GM18511 (cell line): Measurements from ENCODE around the gene KRTAP11-1.

Source experiments
- ATAC-seq: cut with Tn5 transposase; IDR thresholded peaks from one replicate; pipeline ENCODE4 v1.9.1; 2021; ENCODE audit warnings: mild to moderate bottlenecking, moderate library complexity; ENCODE audit not compliant: unreplicated experiment

The KRTAP11-1 gene

GRCh38 chr21:30881480-30881879, at the start of gene KRTAP11-1:
KRTAP11-1 (minus strand) TSS chr21:30881580; CDS start chr21:30881524, 56 bp downstream.
- ATAC-seq, result no peak

- no peak for ATAC-seq
Observed at GRCh38 chr21:30924146-30924700, 42.8 kb upstream of the KRTAP11-1 start.

GRCh38 chr21:30921129-30921528, 39.7 kb upstream of the KRTAP11-1 start:
- ATAC-seq, result no peak

- no peak for ATAC-seq
Observed at GRCh38 chr21:30917557-30917956, 36.2 kb upstream of the KRTAP11-1 start.

- no peak for ATAC-seq
Observed at GRCh38 chr21:30900881-30901280, 19.5 kb upstream of the KRTAP11-1 start.

GRCh38 chr21:30882866-30883597, 1.7 kb upstream of the KRTAP11-1 start:
- ATAC-seq, result no peak

GRCh38 chr21:30880914-30881313, 466 bp downstream of the KRTAP11-1 start:
- ATAC-seq, result no peak

- no peak for ATAC-seq
Observed at GRCh38 chr21:30874526-30874925, 6.9 kb downstream of the KRTAP11-1 start.

- no peak for ATAC-seq
Observed at GRCh38 chr21:30847627-30848500, 33.5 kb downstream of the KRTAP11-1 start.

- ATAC-seq, result no peak
Observed at GRCh38 chr21:30842990-30843389, 38.4 kb downstream of the KRTAP11-1 start.

- ATAC-seq, result no peak
Observed at GRCh38 chr21:30839304-30839703, 42.1 kb downstream of the KRTAP11-1 start.

GRCh38 chr21:30838536-30838935, 42.8 kb downstream of the KRTAP11-1 start:
- ATAC-seq, result no peak

GRCh38 chr21:30831194-30831765, 50.1 kb downstream of the KRTAP11-1 start:
- ATAC-seq, result no peak
